GM12891 (cell line): ENCODE results near the gene SUMO4.

Experiments used
- PAX5 ChIP-seq: IDR thresholded peaks from 2 replicates; pipeline ENCODE4 v1.6.1; 2011; ENCODE audit warnings: low read length, moderate library complexity, mild to moderate bottlenecking; ENCODE audit not compliant: insufficient read depth, severe bottlenecking
- POLR2A ChIP-seq: IDR thresholded peaks from 2 replicates; pipeline ENCODE4 v1.6.1; 2011; ENCODE audit warnings: low read depth, low read length, control low read depth
- POLR2AphosphoS5 ChIP-seq: IDR thresholded peaks from 2 replicates; pipeline ENCODE4 v1.6.1; 2011; ENCODE audit warnings: low read depth, low read length, control low read depth
- POU2F2 ChIP-seq: IDR thresholded peaks from 2 replicates; pipeline ENCODE4 v1.6.1; 2011; ENCODE audit warnings: low read depth, mild to moderate bottlenecking, control low read depth, low read length, moderate library complexity
- TAF1 ChIP-seq: IDR thresholded peaks from 2 replicates; pipeline ENCODE4 v1.6.1; 2011; ENCODE audit warnings: low read depth, low read length, control low read depth

GRCh38 chr6:149359440-149359839 is 40.6 kb upstream of the SUMO4 start:
- TF ChIP-seq POLR2A (no peak), POU2F2 (no peak), TAF1 (no peak), POLR2AphosphoS5 (no peak), PAX5 (no peak)
